ENCODE results near the gene ACTL10. TPM values are rescaled to one million over a fixed set of nuclear protein-coding genes. Genes with fewer than 3 reads are reported as not detected.

Gene ACTL10
- 2.2 TPM in 2 replicates for total RNA-seq

DNA sequence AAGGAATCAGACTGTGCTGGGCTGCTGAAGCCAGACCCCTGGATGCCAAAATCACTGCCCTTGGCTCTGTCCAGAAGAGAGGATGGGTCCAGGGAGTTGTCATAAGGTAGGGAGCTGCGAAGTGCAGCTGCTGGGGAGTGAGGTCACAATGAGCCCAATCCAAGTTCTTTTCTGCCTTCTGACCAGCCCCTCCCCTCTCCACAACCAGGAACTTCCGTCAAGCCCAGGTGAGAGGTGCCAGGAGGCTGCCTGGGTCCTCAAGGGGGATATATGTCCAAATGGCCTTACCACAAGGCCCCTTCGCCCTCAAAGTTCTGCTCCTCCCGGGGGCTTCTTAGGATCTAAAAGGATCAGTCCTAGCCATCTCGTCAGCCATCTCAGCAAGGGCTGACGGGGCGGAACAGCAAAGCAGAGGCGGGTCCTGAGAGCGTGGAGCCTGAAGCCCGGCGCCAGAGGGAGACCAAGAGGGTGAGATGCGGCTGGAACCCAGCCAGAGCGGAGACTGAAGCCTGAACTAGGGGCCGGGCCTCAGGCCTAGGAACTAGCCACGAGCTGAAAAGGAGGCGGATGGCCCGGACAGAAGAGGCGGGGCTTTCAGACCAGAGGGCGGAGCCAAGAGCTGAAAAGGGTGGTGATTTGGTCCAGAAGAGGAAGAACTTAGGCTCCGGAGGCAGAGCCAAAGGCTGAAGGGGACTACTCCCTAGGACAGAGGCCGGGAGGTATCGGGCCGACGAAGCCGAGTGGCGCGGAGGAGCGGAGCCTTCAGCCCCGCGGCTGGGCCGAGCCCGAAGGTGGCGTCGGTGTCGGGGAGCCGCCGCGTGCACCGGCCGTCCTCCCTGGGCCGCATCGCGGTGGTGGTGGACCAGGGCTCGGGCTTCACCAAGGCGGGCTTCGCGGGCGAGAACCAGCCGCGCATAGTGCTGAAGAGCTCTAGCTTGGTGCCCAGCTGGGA, at the start of gene ACTL10:
ACTL10 (plus strand) TSS at position 651 of the 952 bp plus-strand sequence. CDS start 555 bp downstream, outside the sequence.
- TF ChIP-seq, protein P1, sequence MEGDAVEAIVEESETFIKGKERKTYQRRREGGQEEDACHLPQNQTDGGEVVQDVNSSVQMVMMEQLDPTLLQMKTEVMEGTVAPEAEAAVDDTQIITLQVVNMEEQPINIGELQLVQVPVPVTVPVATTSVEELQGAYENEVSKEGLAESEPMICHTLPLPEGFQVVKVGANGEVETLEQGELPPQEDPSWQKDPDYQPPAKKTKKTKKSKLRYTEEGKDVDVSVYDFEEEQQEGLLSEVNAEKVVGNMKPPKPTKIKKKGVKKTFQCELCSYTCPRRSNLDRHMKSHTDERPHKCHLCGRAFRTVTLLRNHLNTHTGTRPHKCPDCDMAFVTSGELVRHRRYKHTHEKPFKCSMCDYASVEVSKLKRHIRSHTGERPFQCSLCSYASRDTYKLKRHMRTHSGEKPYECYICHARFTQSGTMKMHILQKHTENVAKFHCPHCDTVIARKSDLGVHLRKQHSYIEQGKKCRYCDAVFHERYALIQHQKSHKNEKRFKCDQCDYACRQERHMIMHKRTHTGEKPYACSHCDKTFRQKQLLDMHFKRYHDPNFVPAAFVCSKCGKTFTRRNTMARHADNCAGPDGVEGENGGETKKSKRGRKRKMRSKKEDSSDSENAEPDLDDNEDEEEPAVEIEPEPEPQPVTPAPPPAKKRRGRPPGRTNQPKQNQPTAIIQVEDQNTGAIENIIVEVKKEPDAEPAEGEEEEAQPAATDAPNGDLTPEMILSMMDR (conservative IDR thresholded peaks at IDR 0.05; ENCODE audit: low read depth, low read length), result peak; percentile 32
- DNase-seq (ENCODE audit: low read depth), result peak; percentile 85
- peak within 1 kb of the TSS; percentile 59 for H3K4me3 ChIP-seq (ENCODE audit: low read depth, low read length)

- no peak for DNase-seq (ENCODE audit: low read depth)
- TF ChIP-seq, protein P1 (conservative IDR thresholded peaks at IDR 0.05; ENCODE audit: low read depth, low read length), result no peak
- no peak overlapping the region for H3K4me3 ChIP-seq (ENCODE audit: low read depth, low read length)
Measured at GRCh38 chr20:33621717-33622400, 44.9 kb upstream of the ACTL10 start.

DNA sequence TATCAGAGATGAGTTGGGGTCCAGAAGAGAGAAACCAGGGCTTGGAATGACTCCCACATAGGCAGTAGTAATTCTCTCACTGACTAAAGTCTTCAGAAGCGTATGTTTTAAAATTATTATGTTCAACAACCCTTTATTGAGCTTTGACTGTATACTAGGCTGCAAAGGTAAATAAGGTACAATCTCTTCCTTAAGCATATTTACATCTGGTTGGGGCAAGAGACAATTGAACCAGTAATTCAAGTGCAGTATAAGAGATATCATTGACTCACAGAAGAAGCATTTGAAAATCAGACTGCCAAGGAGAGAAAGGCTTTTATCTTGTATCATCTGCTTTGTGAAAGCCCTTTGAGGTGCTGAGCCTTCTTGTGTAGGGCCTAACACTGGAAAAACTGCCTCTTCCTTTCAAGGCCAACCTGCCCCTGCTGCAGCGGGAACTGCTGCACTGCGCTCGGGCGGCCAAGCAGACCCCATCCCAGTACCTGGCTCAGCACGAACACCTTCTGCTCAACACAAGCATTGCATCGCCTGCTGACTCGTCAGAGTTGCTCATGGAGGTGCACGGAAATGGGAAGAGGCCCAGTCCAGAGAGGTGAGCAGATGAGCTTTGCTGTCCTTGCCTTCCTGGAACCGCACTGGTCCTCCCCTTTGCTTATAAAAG, 43.9 kb upstream of the ACTL10 start:
- no peak overlapping the region for H3K4me3 ChIP-seq (ENCODE audit: low read depth, low read length)
- TF ChIP-seq, protein P1 (conservative IDR thresholded peaks at IDR 0.05; ENCODE audit: low read depth, low read length), result no peak
- DNase-seq (ENCODE audit: low read depth), result no peak

GRCh38 chr20:33624399-33624798, 42.3 kb upstream of the ACTL10 start:
- TF ChIP-seq, protein P1 (conservative IDR thresholded peaks at IDR 0.05; ENCODE audit: low read depth, low read length), result no peak
- H3K4me3 ChIP-seq (ENCODE audit: low read depth, low read length), result no peak overlapping the region

GRCh38 chr20:33626190-33626589, 40.6 kb upstream of the ACTL10 start:
- no peak for DNase-seq (ENCODE audit: low read depth)
- H3K4me3 ChIP-seq (ENCODE audit: low read depth, low read length), result no peak overlapping the region
- TF ChIP-seq, protein P1 (conservative IDR thresholded peaks at IDR 0.05; ENCODE audit: low read depth, low read length), result no peak

More at GRCh38 chr20:33624399-33624798, 42.3 kb upstream of the ACTL10 start:
- no peak for DNase-seq (ENCODE audit: low read depth)

- H3K4me3 ChIP-seq (ENCODE audit: low read depth, low read length), result no peak overlapping the region
- TF ChIP-seq, protein P1 (conservative IDR thresholded peaks at IDR 0.05; ENCODE audit: low read depth, low read length), result no peak
Measured at GRCh38 chr20:33627577-33628216, 39.0 kb upstream of the ACTL10 start.

More at GRCh38 chr20:33627577-33628216, 39.0 kb upstream of the ACTL10 start:
- no peak for DNase-seq (ENCODE audit: low read depth)

Data from epithelial cell of proximal tubule (primary cell).